Natural killer cell (primary cell): ENCODE measurements around the gene RNF114. TPM values are rescaled to one million over a fixed set of nuclear protein-coding genes. Genes with fewer than 3 reads are reported as not detected.
A peak's percentile ranks its signal among the peaks of the same experiment; 100 is the strongest.

Source experiments
- ATAC-seq, 3 donors: fragments of 150-1000 bp in 2 of 3; fragments of 200-7000 bp in 1 of 3; cut with Tn5 transposase; 1 replicate in 1 of 3; 2 replicates in 2 of 3; pipeline ENCODE4 v1.10.0; 2021; ENCODE audit warnings: mild to moderate bottlenecking in 2 of 3, moderate library complexity in 2 of 3
- DNase-seq, 2 donors: peaks; one replicate each; pipeline versions ENCODE4 v3.0.0 to v3.0.0-alpha.2; 2013 to 2021; ENCODE audit warnings: mixed read lengths in 1 of 2
- H3K27ac ChIP-seq: one replicate; pipeline ENCODE4 v1.5.1; 2013; ENCODE audit warnings: mild to moderate bottlenecking, low read length
- H3K27me3 ChIP-seq: one replicate; pipeline ENCODE4 v1.6.1; 2013; ENCODE audit warnings: low read length; ENCODE audit not compliant: control insufficient read depth, insufficient read depth
- H3K36me3 ChIP-seq: one replicate; pipeline ENCODE4 v1.6.1; 2013; ENCODE audit warnings: low read length; ENCODE audit not compliant: control insufficient read depth, insufficient read depth
- H3K4me1 ChIP-seq: one replicate; pipeline ENCODE4 v1.6.1; 2013; ENCODE audit warnings: low read length; ENCODE audit not compliant: control insufficient read depth, insufficient read depth
- H3K4me3 ChIP-seq: one replicate; pipeline ENCODE4 v1.5.1; 2013; ENCODE audit warnings: low read length
- H3K9me3 ChIP-seq: one replicate; pipeline ENCODE4 v1.6.1; 2013; ENCODE audit warnings: low read length; ENCODE audit not compliant: control insufficient read depth, insufficient read depth
- H3K27ac Mint-ChIP-seq, 2 donors: one replicate each; pipeline ENCODE4 v1.8.0; 2022; ENCODE audit warnings: mild to moderate bottlenecking in 2 of 2, mixed read lengths in 2 of 2, moderate library complexity in 1 of 2
- H3K27me3 Mint-ChIP-seq, 2 donors: one replicate each; pipeline ENCODE4 v1.8.0; 2022; ENCODE audit warnings: low read depth in 2 of 2, mixed read lengths in 2 of 2
- H3K36me3 Mint-ChIP-seq: one replicate; pipeline ENCODE4 v1.8.0; 2022; ENCODE audit warnings: mixed read lengths
- H3K4me1 Mint-ChIP-seq, 2 donors: one replicate each; pipeline ENCODE4 v1.8.0; 2022; ENCODE audit warnings: mixed read lengths in 2 of 2
- H3K4me3 Mint-ChIP-seq: one replicate; pipeline ENCODE4 v1.8.0; 2022; ENCODE audit warnings: mild to moderate bottlenecking, moderate library complexity, mixed read lengths
- H3K9me3 Mint-ChIP-seq, 2 donors: one replicate each; pipeline ENCODE4 v1.8.0; 2022; ENCODE audit warnings: mixed read lengths in 2 of 2
- WGBS: methylation state at CpG from one replicate; pipeline ENCODE4 v1.1.7; 2013; ENCODE audit warnings: missing lambda C conversion rate; ENCODE audit not compliant: insufficient coverage; 5-methylcytosine and 5-hydroxymethylcytosine counted together
- intact Hi-C: fragments of 100-400 bp; cut with micrococcal nuclease; formaldehyde crosslinking; loops from one replicate; pipeline ENCODE4 v1.14.2; 2022
- total RNA-seq, 4 donors: library from RNA; stranded (reverse); fragments of 120-200 nt in 1 of 4; gene quantifications; one replicate each; pipeline versions ENCODE4 v1.2.3 to v1.2.4, GENCODE V29; 2013 to 2022
- TF ChIP-seq, protein P1 (sequence below): fragments of 200-600 bp; IDR thresholded peaks from one replicate; pipeline ENCODE4 v1.8.0; 2022; ENCODE audit warnings: antibody characterized with exemption

Gene RNF114
- total RNA-seq, 3 donors from 2014 or later (not counting 1 experiment from before 2014, with no cell fraction given): 92.3 to 108 (median 100) TPM

DNA sequence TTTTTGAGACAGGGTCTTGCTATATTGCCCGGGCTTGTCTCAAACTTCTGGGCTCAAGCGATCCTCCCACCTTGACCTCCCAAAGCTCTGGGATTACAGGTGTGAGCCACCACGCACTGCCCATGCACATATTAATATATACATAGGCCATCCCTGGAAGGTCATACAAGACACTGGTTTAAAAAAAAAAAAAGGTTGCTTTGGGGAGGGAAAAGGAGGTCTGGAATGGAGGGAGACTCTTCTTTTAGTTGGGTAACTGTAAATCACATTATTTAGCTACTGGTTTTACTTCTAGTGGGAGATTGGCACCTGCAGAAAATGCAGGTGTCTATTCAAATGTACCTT lies 42.5 kb downstream of the RNF114 start:
- intact Hi-C loops: loop anchor here (1.0 to 2.0 kb wide), 3 partner anchors 93 to 190 kb away; no protein-coding TSS in a partner anchor
- H3K4me1 Mint-ChIP-seq: peaks cover 0 to 32% of the 10 kb centered on the region in 2 donors
- H3K36me3 ChIP-seq: no peaks in the 10 kb centered on the region
- no peak overlapping the region for H3K4me3 ChIP-seq
- H3K9me3 Mint-ChIP-seq: no peaks in the 10 kb centered on the region
- no peak overlapping the region for H3K27ac ChIP-seq
- WGBS: 100% methylated on average over 2 of the region's 3 CpGs
- peaks cover 0 to 9% of the 10 kb centered on the region in 2 donors for H3K27me3 Mint-ChIP-seq
- TF ChIP-seq, protein P1, sequence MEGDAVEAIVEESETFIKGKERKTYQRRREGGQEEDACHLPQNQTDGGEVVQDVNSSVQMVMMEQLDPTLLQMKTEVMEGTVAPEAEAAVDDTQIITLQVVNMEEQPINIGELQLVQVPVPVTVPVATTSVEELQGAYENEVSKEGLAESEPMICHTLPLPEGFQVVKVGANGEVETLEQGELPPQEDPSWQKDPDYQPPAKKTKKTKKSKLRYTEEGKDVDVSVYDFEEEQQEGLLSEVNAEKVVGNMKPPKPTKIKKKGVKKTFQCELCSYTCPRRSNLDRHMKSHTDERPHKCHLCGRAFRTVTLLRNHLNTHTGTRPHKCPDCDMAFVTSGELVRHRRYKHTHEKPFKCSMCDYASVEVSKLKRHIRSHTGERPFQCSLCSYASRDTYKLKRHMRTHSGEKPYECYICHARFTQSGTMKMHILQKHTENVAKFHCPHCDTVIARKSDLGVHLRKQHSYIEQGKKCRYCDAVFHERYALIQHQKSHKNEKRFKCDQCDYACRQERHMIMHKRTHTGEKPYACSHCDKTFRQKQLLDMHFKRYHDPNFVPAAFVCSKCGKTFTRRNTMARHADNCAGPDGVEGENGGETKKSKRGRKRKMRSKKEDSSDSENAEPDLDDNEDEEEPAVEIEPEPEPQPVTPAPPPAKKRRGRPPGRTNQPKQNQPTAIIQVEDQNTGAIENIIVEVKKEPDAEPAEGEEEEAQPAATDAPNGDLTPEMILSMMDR: no peak
- H3K27me3 ChIP-seq: peaks cover 3% of the 10 kb centered on the region
- no peak overlapping the region for H3K4me3 Mint-ChIP-seq
- ATAC-seq: no peak
- H3K9me3 ChIP-seq: no peaks in the 10 kb centered on the region
- H3K36me3 Mint-ChIP-seq: no peaks in the 10 kb centered on the region
- peaks cover 28% of the 10 kb centered on the region for H3K4me1 ChIP-seq
- no peak for DNase-seq
- H3K27ac Mint-ChIP-seq: no peak overlapping the region

DNA sequence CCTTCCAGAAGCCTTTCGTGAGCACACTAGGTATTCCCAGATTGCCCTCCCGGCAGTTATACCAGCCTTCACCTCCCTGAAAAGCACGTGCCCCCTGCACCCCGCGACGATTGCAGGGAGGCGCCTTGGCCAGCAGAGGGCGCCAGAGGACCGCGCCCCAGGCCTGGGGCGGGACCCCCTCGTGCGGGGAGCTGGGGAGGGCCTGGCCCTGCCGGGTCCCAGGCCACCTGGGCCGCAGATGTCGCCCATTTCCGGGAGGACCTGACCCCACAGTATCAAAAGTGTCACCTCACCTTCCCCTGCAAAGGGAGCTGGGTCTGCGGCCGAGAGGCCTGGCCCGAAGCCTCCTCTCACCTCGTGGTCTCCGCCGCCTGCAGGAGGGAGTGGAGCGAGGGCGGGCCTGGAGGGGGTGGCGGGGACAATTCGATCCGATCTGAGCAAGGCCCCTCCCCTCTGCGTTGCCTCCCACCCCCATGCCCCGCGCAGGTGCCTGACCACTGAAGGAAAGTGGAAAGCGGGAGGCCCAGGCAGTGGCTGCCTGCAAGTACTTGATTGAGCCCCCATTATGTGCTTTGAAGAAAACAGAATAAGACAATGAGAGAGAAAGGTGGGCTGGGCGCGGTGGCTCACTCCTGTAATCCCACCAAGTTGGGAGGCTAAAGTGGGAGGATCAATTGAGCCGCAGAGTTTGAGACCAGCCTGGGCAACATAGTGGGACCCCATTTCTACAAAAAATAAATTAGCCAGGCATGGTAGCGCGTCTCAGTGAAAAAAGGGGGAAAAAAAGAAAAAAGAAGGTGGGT lies 43.0 kb downstream of the RNF114 start:
- no peaks in the 10 kb centered on the region for H3K36me3 ChIP-seq
- no peak overlapping the region for H3K4me3 ChIP-seq
- TF ChIP-seq, protein P1: peak; percentile 100
- H3K9me3 ChIP-seq: no peaks in the 10 kb centered on the region
- peak; percentile 56 to 75 (median 62) for ATAC-seq
- peaks cover 0 to 5% of the 10 kb centered on the region in 2 donors for H3K27me3 Mint-ChIP-seq
- no peaks in the 10 kb centered on the region for H3K36me3 Mint-ChIP-seq
- H3K9me3 Mint-ChIP-seq: no peaks in the 10 kb centered on the region
- intact Hi-C loops: loop anchor here (1.0 to 2.0 kb wide), 3 partner anchors 92 to 190 kb away; no protein-coding TSS in a partner anchor
- H3K27me3 ChIP-seq: peaks cover 4% of the 10 kb centered on the region
- no peak overlapping the region for H3K27ac Mint-ChIP-seq
- H3K4me1 Mint-ChIP-seq: peaks cover 5 to 37% of the 10 kb centered on the region in 2 donors
- peaks cover 30% of the 10 kb centered on the region for H3K4me1 ChIP-seq
- H3K27ac ChIP-seq: no peak overlapping the region
- WGBS: 18% methylated on average over 36 of the region's 37 CpGs
- no peak overlapping the region for H3K4me3 Mint-ChIP-seq
- peak; percentile 68 to 84 for DNase-seq

DNA sequence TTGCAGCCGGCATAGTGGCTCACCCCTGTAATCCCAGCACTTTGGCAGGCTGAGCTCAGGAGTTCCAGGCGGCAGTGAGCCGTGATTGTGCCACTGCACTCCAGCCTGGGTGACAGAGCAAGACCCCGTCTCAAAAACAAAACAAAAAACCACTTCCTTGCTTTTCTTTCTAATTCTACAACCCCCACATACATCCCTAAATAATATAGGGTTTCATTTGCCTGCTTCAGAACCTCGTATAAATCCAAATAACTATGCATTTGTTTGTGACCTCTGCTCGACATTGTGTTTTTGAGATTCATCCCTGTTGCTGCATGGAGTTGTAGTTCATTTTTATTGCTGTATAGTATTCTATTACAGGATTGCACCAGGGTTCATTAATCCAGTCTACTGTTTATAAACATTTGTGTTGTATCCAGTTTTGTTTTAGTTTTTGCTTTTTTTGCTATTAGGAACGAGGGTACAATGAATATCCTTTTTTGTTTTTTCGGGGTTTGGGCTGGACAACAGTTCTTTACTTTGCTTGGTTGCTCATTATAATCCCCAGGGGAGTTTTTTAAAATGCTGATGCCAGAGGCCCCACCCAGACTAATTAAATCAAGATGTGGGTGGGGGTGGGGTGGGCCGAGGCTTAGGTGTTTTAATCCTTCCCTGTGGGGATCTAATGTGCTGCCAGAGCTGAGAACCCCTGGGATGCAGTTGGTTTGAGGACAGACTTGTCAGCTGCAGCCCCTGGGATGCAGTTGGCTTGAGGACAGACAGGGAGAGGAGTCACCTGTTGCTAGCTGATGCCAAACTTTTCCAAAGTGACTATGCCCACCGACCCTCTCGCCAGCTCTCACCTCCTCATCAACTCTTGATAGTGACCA lies 44.2 kb downstream of the RNF114 start:
- DNase-seq (no peak), ATAC-seq (no peak)
- H3K27me3 ChIP-seq: peaks cover 4% of the 10 kb centered on the region
- peaks cover 5 to 37% of the 10 kb centered on the region in 2 donors for H3K4me1 Mint-ChIP-seq
- 77% methylated on average over 11 of the region's 11 CpGs for WGBS
- TF ChIP-seq, protein P1: no peak
- peaks cover 30% of the 10 kb centered on the region for H3K4me1 ChIP-seq
- no peaks in the 10 kb centered on the region for H3K36me3 Mint-ChIP-seq
- no peaks in the 10 kb centered on the region for H3K9me3 ChIP-seq
- intact Hi-C loops: no loop called here
- H3K27me3 Mint-ChIP-seq: peaks cover 0 to 5% of the 10 kb centered on the region in 2 donors
- no peak overlapping the region for H3K27ac ChIP-seq
- H3K9me3 Mint-ChIP-seq: no peaks in the 10 kb centered on the region
- H3K36me3 ChIP-seq: no peaks in the 10 kb centered on the region
- no peak overlapping the region for H3K27ac Mint-ChIP-seq
- H3K4me3 Mint-ChIP-seq: no peak overlapping the region
- H3K4me3 ChIP-seq: no peak overlapping the region
